Smooth muscle cell (in vitro differentiated cells): ENCODE data around the gene FCN1. TPM values are rescaled to one million over a fixed set of nuclear protein-coding genes. Genes with fewer than 3 reads are reported as not detected.

Experiments used
- DNase-seq: peaks from one replicate; lab custom pipeline; 2025; ENCODE audit not compliant: unreplicated experiment; lab: John Stamatoyannopoulos, UW
- H2AFZ ChIP-seq: fragments of 200-600 bp; sonication (generic); 2 replicates; pipeline ENCODE4 v1.6.0; 2016; ENCODE audit warnings: antibody characterized with exemption, low read depth, mild to moderate bottlenecking
- H3F3A ChIP-seq: fragments of 200-600 bp; sonication (generic); 2 replicates; pipeline ENCODE4 v1.6.0; 2017; ENCODE audit warnings: antibody characterized with exemption, low read depth
- H3K27ac ChIP-seq: fragments of 200-600 bp; sonication (generic); 2 replicates; pipeline ENCODE4 v1.5.1; 2016; ENCODE audit warnings: low read depth, mild to moderate bottlenecking
- H3K27me3 ChIP-seq: fragments of 200-600 bp; sonication (generic); 2 replicates; pipeline ENCODE4 v1.6.1; 2016; ENCODE audit warnings: low read depth, mild to moderate bottlenecking
- H3K36me3 ChIP-seq: fragments of 200-600 bp; sonication (generic); 2 replicates; pipeline ENCODE4 v1.5.1; 2016; ENCODE audit warnings: low read depth
- H3K4me1 ChIP-seq: fragments of 200-600 bp; sonication (generic); 2 replicates; pipeline ENCODE4 v1.5.1; 2016; ENCODE audit warnings: low read depth
- H3K4me2 ChIP-seq: fragments of 200-600 bp; sonication (generic); 2 replicates; pipeline ENCODE4 v1.6.0; 2016; ENCODE audit warnings: mild to moderate bottlenecking
- H3K4me3 ChIP-seq: fragments of 200-600 bp; sonication (generic); 2 replicates; pipeline ENCODE4 v1.5.1; 2016; ENCODE audit warnings: mild to moderate bottlenecking
- H3K79me2 ChIP-seq: fragments of 200-600 bp; sonication (generic); 2 replicates; pipeline ENCODE4 v1.6.0; 2016; ENCODE audit warnings: low read depth, mild to moderate bottlenecking
- H3K9ac ChIP-seq: fragments of 200-600 bp; sonication (generic); 2 replicates; pipeline ENCODE4 v1.6.0; 2016; ENCODE audit warnings: low read depth
- H3K9me3 ChIP-seq: fragments of 200-600 bp; sonication (generic); replicated peaks from 2 replicates; pipeline ENCODE4 v1.5.1; 2016; ENCODE audit warnings: low read depth
- H4K20me1 ChIP-seq: fragments of 200-600 bp; sonication (generic); 2 replicates; pipeline ENCODE4 v1.6.0; 2016; ENCODE audit warnings: low read depth
- CTCF ChIP-seq: fragments of 200-600 bp; sonication (generic); IDR thresholded peaks from 2 replicates; pipeline ENCODE4 v1.5.1; 2017; ENCODE audit warnings: borderline replicate concordance, mild to moderate bottlenecking, antibody characterized with exemption; ENCODE audit not compliant: insufficient read depth, poor library complexity, severe bottlenecking
- WGBS: methylation state at CpG from one replicate; pipeline ENCODE4 v1.1.7; 2016; ENCODE audit warnings: low lambda C conversion rate; 5-methylcytosine and 5-hydroxymethylcytosine counted together
- polyA plus RNA-seq: library from polyadenylated mRNA; unstranded; fragments of >200 nt; fragmentation: Nextera tagmentation; extraction: Ambion mirVana; gene quantifications from 2 replicates; pipeline ENCODE4 v1.2.1, GENCODE V29; 2016
- total RNA-seq: library from RNA; depleted of rRNA; stranded (reverse); fragments of >200 nt; gene quantifications from 2 replicates; pipeline ENCODE4 v1.2.3, GENCODE V29; 2014

FCN1 gene
- total and polyA plus RNA-seq, 2 experiments from 2014 or later: 0.13 TPM; not detected in 1

- Histone ChIP-seq H3K79me2 (no peaks in the 10 kb centered on the region), H3K27me3 (peaks cover 18% of the 10 kb centered on the region), H3K9ac (no peak overlapping the region), H3K4me3 (no peak overlapping the region), H3K27ac (no peak overlapping the region), H4K20me1 (no peaks in the 10 kb centered on the region), H3K4me1 (no peaks in the 10 kb centered on the region), H3F3A (no peaks in the 10 kb centered on the region), H3K4me2 (no peak overlapping the region), H3K36me3 (no peaks in the 10 kb centered on the region), H2AFZ (no peak overlapping the region), H3K9me3 (no peaks in the 10 kb centered on the region)
- no peak for TF ChIP-seq CTCF
- WGBS: 88% methylated on average over 3 of the region's 3 CpGs
- no peak for DNase-seq
Measured at GRCh38 chr9:134902936-134903335, 14.8 kb downstream of the FCN1 start.

DNA sequence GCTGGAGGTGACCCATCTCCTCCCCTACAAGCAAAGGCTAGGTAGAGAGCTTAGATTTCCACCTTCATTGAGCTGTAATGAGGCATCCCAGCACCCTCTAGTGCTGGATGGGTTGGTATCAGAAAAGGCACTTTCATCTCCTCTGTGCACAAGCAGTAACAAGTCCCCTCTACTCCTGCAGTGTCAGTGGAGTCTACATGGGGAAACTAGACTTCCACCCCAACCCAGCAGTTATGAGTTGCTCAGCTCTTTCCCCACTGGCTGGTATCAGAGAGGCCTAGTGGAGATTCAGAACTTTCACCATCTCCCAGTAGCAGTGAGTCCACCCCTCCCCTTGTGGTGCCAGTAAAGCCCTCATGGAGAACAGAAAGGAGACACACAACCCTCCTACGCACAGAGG, 17.9 kb downstream of the FCN1 start:
- H3K4me1 ChIP-seq: no peaks in the 10 kb centered on the region
- no peaks in the 10 kb centered on the region for H4K20me1 ChIP-seq
- no peak for DNase-seq
- no peak for TF ChIP-seq CTCF
- no peak overlapping the region for H2AFZ ChIP-seq
- H3K9me3 ChIP-seq: no peaks in the 10 kb centered on the region
- peaks cover 3% of the 10 kb centered on the region for H3K27me3 ChIP-seq
- H3K27ac ChIP-seq: no peak overlapping the region
- no peak overlapping the region for H3K9ac ChIP-seq
- H3K79me2 ChIP-seq: no peaks in the 10 kb centered on the region
- H3K4me3 ChIP-seq: no peak overlapping the region
- WGBS: 76% methylated on average over 1 of the region's 1 CpG
- no peaks in the 10 kb centered on the region for H3K36me3 ChIP-seq
- no peak overlapping the region for H3K4me2 ChIP-seq
- no peaks in the 10 kb centered on the region for H3F3A ChIP-seq

- Histone ChIP-seq H3K9ac (no peak overlapping the region), H3K4me1 (no peaks in the 10 kb centered on the region), H3K9me3 (no peaks in the 10 kb centered on the region), H3K27ac (no peak overlapping the region), H3K4me2 (no peak overlapping the region), H3K27me3 (no peaks in the 10 kb centered on the region), H3F3A (no peaks in the 10 kb centered on the region), H3K36me3 (no peaks in the 10 kb centered on the region), H4K20me1 (no peaks in the 10 kb centered on the region), H3K4me3 (no peak overlapping the region), H2AFZ (no peak overlapping the region), H3K79me2 (no peaks in the 10 kb centered on the region)
- WGBS: 94% methylated on average over 3 of the region's 3 CpGs
- no peak for DNase-seq
- TF ChIP-seq CTCF: no peak
Measured at GRCh38 chr9:134899168-134899567, 18.5 kb downstream of the FCN1 start.

- no peak for TF ChIP-seq CTCF
- DNase-seq: no peak
- H3K4me3 ChIP-seq: no peak overlapping the region
- no peaks in the 10 kb centered on the region for H3K36me3 ChIP-seq
- no peaks in the 10 kb centered on the region for H3K27me3 ChIP-seq
- no peak overlapping the region for H3K9ac ChIP-seq
- H3K4me1 ChIP-seq: no peaks in the 10 kb centered on the region
- 90% methylated on average over 2 of the region's 2 CpGs for WGBS
- H3K9me3 ChIP-seq: no peaks in the 10 kb centered on the region
- H3F3A ChIP-seq: no peaks in the 10 kb centered on the region
- no peaks in the 10 kb centered on the region for H4K20me1 ChIP-seq
- H3K79me2 ChIP-seq: no peaks in the 10 kb centered on the region
- H3K27ac ChIP-seq: no peak overlapping the region
- no peak overlapping the region for H2AFZ ChIP-seq
- H3K4me2 ChIP-seq: no peak overlapping the region
Measured at GRCh38 chr9:134898319-134898718, 19.4 kb downstream of the FCN1 start.
